HepG2 (cell line): ENCODE results near the gene POGK. TPM values are rescaled to one million over a fixed set of nuclear protein-coding genes. Genes with fewer than 3 reads are reported as not detected.

ENCODE experiments used
- DMTF1 ChIP-seq: sonication (generic); formaldehyde crosslinking; IDR thresholded peaks from 2 replicates; pipeline ENCODE4 v1.4.0; 2020; ENCODE audit warnings: mild to moderate bottlenecking, missing genetic modification reagents
- MED13 ChIP-seq: sonication (generic); formaldehyde crosslinking; IDR thresholded peaks from 2 replicates; pipeline ENCODE4 v1.5.0; 2020; ENCODE audit warnings: missing genetic modification reagents
- MYC ChIP-seq: sonication (generic); formaldehyde crosslinking; IDR thresholded peaks from 2 replicates; pipeline ENCODE4 v1.9.0; 2021; ENCODE audit warnings: missing genetic modification reagents, borderline replicate concordance
- PRPF4 ChIP-seq: fragments of 200-400 bp; formaldehyde crosslinking; IDR thresholded peaks from 2 replicates; pipeline ENCODE4 v1.6.1; 2016; ENCODE audit warnings: low read length, low read depth; ENCODE audit not compliant: poor library complexity, severe bottlenecking
- ZNF253 ChIP-seq: sonication (generic); formaldehyde crosslinking; IDR thresholded peaks from 2 replicates; pipeline ENCODE4 v1.8.0; 2022; ENCODE audit warnings: mild to moderate bottlenecking, missing genetic modification reagents, borderline replicate concordance
- ZNF362 ChIP-seq: sonication (generic); formaldehyde crosslinking; IDR thresholded peaks from 2 replicates; pipeline ENCODE4 v1.4.0; 2020; ENCODE audit warnings: missing genetic modification reagents, mild to moderate bottlenecking, borderline replicate concordance
- ZNF646 ChIP-seq: sonication (generic); formaldehyde crosslinking; IDR thresholded peaks from 2 replicates; pipeline ENCODE4 v1.9.0; 2021; ENCODE audit warnings: mild to moderate bottlenecking, missing genetic modification reagents
- ZNF713 ChIP-seq: sonication (generic); formaldehyde crosslinking; IDR thresholded peaks from 2 replicates; pipeline ENCODE4 v1.4.0; 2020; ENCODE audit warnings: mild to moderate bottlenecking, missing genetic modification reagents
- ZNF839 ChIP-seq: sonication (generic); formaldehyde crosslinking; IDR thresholded peaks from 2 replicates; pipeline ENCODE4 v1.4.0; 2020; ENCODE audit warnings: missing genetic modification reagents, mild to moderate bottlenecking, borderline replicate concordance
- ZSCAN12 ChIP-seq: sonication (generic); formaldehyde crosslinking; IDR thresholded peaks from 2 replicates; pipeline ENCODE4 v1.9.0; 2021; ENCODE audit warnings: mild to moderate bottlenecking, missing genetic modification reagents
- polyA plus RNA-seq, 8 experiments: library from polyadenylated mRNA; depleted of rRNA in 3 of 8; stranded (reverse) in 7 of 8; unstranded in 1 of 8; fragments of >200 nt; fragmentation: Illumina TruSeq in 4 of 8; extraction: Trizol in 4 of 8; gene quantifications; 2 replicates each; pipeline versions ENCODE4 v1.2.1 to v1.2.3, GENCODE V29; 2011 to 2016; ENCODE audit warnings: low read depth in 4 of 8, missing spikeins in 1 of 8, mixed read lengths in 1 of 8; ENCODE audit not compliant: insufficient read depth in 1 of 8
- total RNA-seq, 5 experiments: library from RNA; depleted of rRNA; stranded (reverse); fragments of >200 nt; fragmentation: Illumina TruSeq; extraction: Trizol; gene quantifications; 2 replicates each; pipeline ENCODE4 v1.2.3, GENCODE V29; 2016; ENCODE audit warnings: low read depth in 1 of 5
- TF ChIP-seq, protein P1 (sequence below): conservative IDR thresholded peaks from 2 replicates; pipeline ENCODE4 v1.6.1; 2018; ENCODE audit warnings: missing genetic modification reagents

Gene POGK
- total and polyA plus RNA-seq, 2 of the 13 experiments (the other 11 are each of a cell fraction or from before 2014, with no cell fraction given) = 4.8 to 16.2 TPM

- TF ChIP-seq ZNF362 = no peak
- TF ChIP-seq MED13 = no peak; the same call in 1 of the 2 replicates
- peak; percentile 75; the same call in 1 of the 2 replicates for TF ChIP-seq ZSCAN12
- peak; percentile 84; the same call in 1 of the 2 replicates for TF ChIP-seq ZNF253 (CRISPR knock-in tag)
- TF ChIP-seq ZNF839 (CRISPR knock-in tag) = peak; percentile 64; the same call in 1 of the 2 replicates
- TF ChIP-seq, protein P1, sequence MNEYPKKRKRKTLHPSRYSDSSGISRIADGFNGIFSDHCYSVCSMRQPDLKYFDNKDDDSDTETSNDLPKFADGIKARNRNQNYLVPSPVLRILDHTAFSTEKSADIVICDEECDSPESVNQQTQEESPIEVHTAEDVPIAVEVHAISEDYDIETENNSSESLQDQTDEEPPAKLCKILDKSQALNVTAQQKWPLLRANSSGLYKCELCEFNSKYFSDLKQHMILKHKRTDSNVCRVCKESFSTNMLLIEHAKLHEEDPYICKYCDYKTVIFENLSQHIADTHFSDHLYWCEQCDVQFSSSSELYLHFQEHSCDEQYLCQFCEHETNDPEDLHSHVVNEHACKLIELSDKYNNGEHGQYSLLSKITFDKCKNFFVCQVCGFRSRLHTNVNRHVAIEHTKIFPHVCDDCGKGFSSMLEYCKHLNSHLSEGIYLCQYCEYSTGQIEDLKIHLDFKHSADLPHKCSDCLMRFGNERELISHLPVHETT (CRISPR knock-in tag) = peak; percentile 68; the same call in 1 of the 2 replicates
- TF ChIP-seq MYC = peak; percentile 96
- no peak for TF ChIP-seq ZNF713 (CRISPR knock-in tag)
- no peak for TF ChIP-seq PRPF4
- no peak for TF ChIP-seq ZNF646 (CRISPR knock-in tag)
- no peak for TF ChIP-seq DMTF1 (CRISPR knock-in tag)
Measured at GRCh38 chr1:166838766-166839599, at the start of gene POGK (continued).
